Sigmoid colon (tissue), 4 donors: ENCODE results near the gene LRRC74A.

Experiments used
- CTCF ChIP-seq, 4 experiments: fragments of 450-650 bp in 3 of 4; fragments of 200-600 bp in 1 of 4; IDR thresholded peaks; one replicate each; pipeline ENCODE4 v1.5.1; 2016 to 2019; ENCODE audit warnings: antibody characterized with exemption in 4 of 4, mild to moderate bottlenecking in 3 of 4, moderate library complexity in 2 of 4
- EP300 ChIP-seq, 4 donors: sonication (generic); formaldehyde crosslinking; IDR thresholded peaks; one replicate each; pipeline ENCODE4 v1.6.1; 2017; ENCODE audit warnings: antibody characterized with exemption in 4 of 4
- POLR2A ChIP-seq, 2 donors: fragments of 450-650 bp; IDR thresholded peaks; one replicate each; pipeline ENCODE4 v1.6.1; 2016; ENCODE audit warnings: antibody characterized with exemption in 2 of 2, mild to moderate bottlenecking in 2 of 2, moderate library complexity in 2 of 2
- POLR2AphosphoS5 ChIP-seq, 4 donors: sonication (generic); formaldehyde crosslinking; IDR thresholded peaks; one replicate each; pipeline ENCODE4 v1.6.1; 2017; ENCODE audit warnings: antibody characterized with exemption in 4 of 4

GRCh38 chr14:76806446-76806845, 19.8 kb upstream of the LRRC74A start:
- no peak for TF ChIP-seq POLR2AphosphoS5 (IDR thresholded peaks at IDR 0.05)
- no peak for TF ChIP-seq EP300 (IDR thresholded peaks at IDR 0.05)
- no peak for TF ChIP-seq CTCF (IDR thresholded peaks at IDR 0.05)
- TF ChIP-seq POLR2A (IDR thresholded peaks at IDR 0.05): no peak
